ENCODE measurements around the gene ARL2BP.

- TF ChIP-seq, protein P1, sequence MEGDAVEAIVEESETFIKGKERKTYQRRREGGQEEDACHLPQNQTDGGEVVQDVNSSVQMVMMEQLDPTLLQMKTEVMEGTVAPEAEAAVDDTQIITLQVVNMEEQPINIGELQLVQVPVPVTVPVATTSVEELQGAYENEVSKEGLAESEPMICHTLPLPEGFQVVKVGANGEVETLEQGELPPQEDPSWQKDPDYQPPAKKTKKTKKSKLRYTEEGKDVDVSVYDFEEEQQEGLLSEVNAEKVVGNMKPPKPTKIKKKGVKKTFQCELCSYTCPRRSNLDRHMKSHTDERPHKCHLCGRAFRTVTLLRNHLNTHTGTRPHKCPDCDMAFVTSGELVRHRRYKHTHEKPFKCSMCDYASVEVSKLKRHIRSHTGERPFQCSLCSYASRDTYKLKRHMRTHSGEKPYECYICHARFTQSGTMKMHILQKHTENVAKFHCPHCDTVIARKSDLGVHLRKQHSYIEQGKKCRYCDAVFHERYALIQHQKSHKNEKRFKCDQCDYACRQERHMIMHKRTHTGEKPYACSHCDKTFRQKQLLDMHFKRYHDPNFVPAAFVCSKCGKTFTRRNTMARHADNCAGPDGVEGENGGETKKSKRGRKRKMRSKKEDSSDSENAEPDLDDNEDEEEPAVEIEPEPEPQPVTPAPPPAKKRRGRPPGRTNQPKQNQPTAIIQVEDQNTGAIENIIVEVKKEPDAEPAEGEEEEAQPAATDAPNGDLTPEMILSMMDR (IDR thresholded peaks at IDR 0.05) = no peak
- no peak for TF ChIP-seq EP300 (IDR thresholded peaks at IDR 0.05)
- no peak for TF ChIP-seq POLR2AphosphoS5 (IDR thresholded peaks at IDR 0.05)
- TF ChIP-seq POLR2A (IDR thresholded peaks at IDR 0.05) = no peak
These were observed 18.7 kb downstream of the ARL2BP start for GRCh38 chr16:57263541-57264351.

Data from suprapubic skin (tissue), 4 donors.